Liver (tissue), 9 donors: Measurements from ENCODE around the gene STN1. TPM values are rescaled to one million over a fixed set of nuclear protein-coding genes. Genes with fewer than 3 reads are reported as not detected.
A peak's percentile ranks its signal among the peaks of the same experiment; 100 is the strongest.

Experiments used
- DNase-seq: peaks from one replicate; pipeline ENCODE4 v3.0.0-alpha.2; 2017; ENCODE audit warnings: low spot score
- H3K27ac ChIP-seq, 2 donors: one replicate each; pipeline ENCODE4 v1.7.0; 2013; ENCODE audit warnings: inconsistent platforms in 2 of 2, low read length in 2 of 2, control low read depth in 1 of 2, low read depth in 1 of 2, mild to moderate bottlenecking in 1 of 2
- H3K27me3 ChIP-seq, 4 donors: one replicate each; pipeline versions ENCODE4 v1.6.1 to v1.7.0; 2013; ENCODE audit warnings: low read length in 3 of 4, inconsistent platforms in 1 of 4, mild to moderate bottlenecking in 1 of 4, moderate library complexity in 1 of 4; ENCODE audit not compliant: control insufficient read depth in 4 of 4, insufficient read depth in 4 of 4
- H3K36me3 ChIP-seq, 4 donors: one replicate each; pipeline versions ENCODE4 v1.6.1 to v1.7.0; 2013; ENCODE audit warnings: low read length in 3 of 4, mild to moderate bottlenecking in 3 of 4, low read depth in 1 of 4, moderate library complexity in 1 of 4; ENCODE audit not compliant: control insufficient read depth in 4 of 4, insufficient read depth in 3 of 4
- H3K4me1 ChIP-seq, 4 donors: one replicate each; pipeline versions ENCODE4 v1.6.1 to v1.7.0; 2013; ENCODE audit warnings: low read length in 3 of 4, mild to moderate bottlenecking in 3 of 4, moderate library complexity in 1 of 4; ENCODE audit not compliant: control insufficient read depth in 4 of 4, insufficient read depth in 4 of 4
- H3K4me3 ChIP-seq, 3 donors: one replicate each; pipeline versions ENCODE4 v1.6.1 to v1.7.0; 2013; ENCODE audit warnings: low read length in 3 of 3, control low read depth in 1 of 3, low read depth in 1 of 3, mild to moderate bottlenecking in 1 of 3
- H3K9ac ChIP-seq, 2 donors: one replicate each; pipeline ENCODE4 v1.7.0; 2013; ENCODE audit warnings: low read length in 2 of 2, mild to moderate bottlenecking in 2 of 2, moderate library complexity in 2 of 2, control low read depth in 1 of 2, low read depth in 1 of 2
- H3K9me3 ChIP-seq, 4 donors: one replicate each; pipeline versions ENCODE4 v1.6.1 to v1.7.0; 2013; ENCODE audit warnings: low read length in 3 of 4; ENCODE audit not compliant: control insufficient read depth in 4 of 4
- EGR1 ChIP-seq, 2 donors: IDR thresholded peaks; 2 replicates each; pipeline ENCODE4 v1.6.1; 2016 to 2018; ENCODE audit warnings: antibody characterized with exemption in 2 of 2, low read depth in 2 of 2
- FOXA1 ChIP-seq: IDR thresholded peaks from 2 replicates; pipeline ENCODE4 v1.6.1; 2016; ENCODE audit warnings: antibody characterized with exemption
- GABPA ChIP-seq, 2 donors: IDR thresholded peaks in 1 of 2; conservative IDR thresholded peaks in 1 of 2; 2 replicates each; pipeline ENCODE4 v1.6.1; 2016; ENCODE audit warnings: antibody characterized with exemption in 2 of 2, mild to moderate bottlenecking in 1 of 2, moderate library complexity in 1 of 2
- HNF4A ChIP-seq, 2 donors: conservative IDR thresholded peaks; 2 replicates each; pipeline ENCODE4 v1.6.1; 2016; ENCODE audit warnings: antibody characterized with exemption in 2 of 2, mild to moderate bottlenecking in 2 of 2
- HNF4G ChIP-seq: IDR thresholded peaks from 2 replicates; pipeline ENCODE4 v1.6.1; 2016; ENCODE audit warnings: antibody characterized with exemption
- JUND ChIP-seq, 2 donors: IDR thresholded peaks; 2 replicates each; pipeline ENCODE4 v1.6.1; 2016; ENCODE audit warnings: antibody characterized with exemption in 2 of 2
- NR2F2 ChIP-seq: IDR thresholded peaks from 2 replicates; pipeline ENCODE4 v1.6.1; 2016; ENCODE audit warnings: antibody characterized with exemption
- RAD21 ChIP-seq, 2 donors: IDR thresholded peaks; 2 replicates each; pipeline ENCODE4 v1.6.1; 2016; ENCODE audit warnings: antibody characterized with exemption in 2 of 2, mild to moderate bottlenecking in 2 of 2
- RXRA ChIP-seq, 2 donors: IDR thresholded peaks; 2 replicates each; pipeline ENCODE4 v1.6.1; 2017 to 2018; ENCODE audit warnings: antibody characterized with exemption in 2 of 2, mild to moderate bottlenecking in 1 of 2
- SP1 ChIP-seq: IDR thresholded peaks from 2 replicates; pipeline ENCODE4 v1.6.1; 2018; ENCODE audit warnings: antibody characterized with exemption, mild to moderate bottlenecking
- TAF1 ChIP-seq: conservative IDR thresholded peaks from 2 replicates; pipeline ENCODE4 v1.6.1; 2016; ENCODE audit warnings: antibody characterized with exemption, mild to moderate bottlenecking
- YY1 ChIP-seq: IDR thresholded peaks from 2 replicates; pipeline ENCODE4 v1.6.1; 2016; ENCODE audit warnings: antibody characterized with exemption, mild to moderate bottlenecking
- WGBS: extraction: QIAGEN DNeasy Blood & Tissue Kit; methylation state at CpG from one replicate; pipeline ENCODE4 v1.1.7; 2013; 5-methylcytosine and 5-hydroxymethylcytosine counted together
- polyA plus RNA-seq, 2 donors: library from polyadenylated mRNA; stranded (reverse) in 1 of 2; unstranded in 1 of 2; fragments of 200-250 nt in 1 of 2; fragments of >200 nt in 1 of 2; fragmentation: Nextera tagmentation in 1 of 2; extraction: Ambion mirVana in 1 of 2; gene quantifications; one replicate each; pipeline versions ENCODE4 v1.2.1 to v1.2.3, GENCODE V29; 2013 to 2015
- total RNA-seq, 2 donors: library from RNA; depleted of rRNA; stranded (reverse); fragments of >200 nt; gene quantifications; one replicate each; pipeline ENCODE4 v1.2.3, GENCODE V29; 2014
- TF ChIP-seq, protein P1 (sequence below): IDR thresholded peaks from 2 replicates; pipeline ENCODE4 v1.6.1; 2016; ENCODE audit warnings: antibody characterized with exemption
- TF ChIP-seq, protein P2 (sequence below): IDR thresholded peaks from 2 replicates; pipeline ENCODE4 v1.6.1; 2016; ENCODE audit warnings: antibody characterized with exemption
- TF ChIP-seq, protein P3 (sequence below): fragments of 150-350 bp; IDR thresholded peaks from 2 replicates; pipeline ENCODE4 v1.5.1; 2017; ENCODE audit warnings: improper control_type of control experiment, low read depth, low read length; ENCODE audit not compliant: missing input control
- donor health status: healthy.
- donor health status: healthy.
- donor health status: healthy.
- donor health status: healthy.
- donor health status: healthy.

The STN1 gene
- total and polyA plus RNA-seq, 4 donors, result 6.9 to 12.9 (median 8.0) TPM

DNA sequence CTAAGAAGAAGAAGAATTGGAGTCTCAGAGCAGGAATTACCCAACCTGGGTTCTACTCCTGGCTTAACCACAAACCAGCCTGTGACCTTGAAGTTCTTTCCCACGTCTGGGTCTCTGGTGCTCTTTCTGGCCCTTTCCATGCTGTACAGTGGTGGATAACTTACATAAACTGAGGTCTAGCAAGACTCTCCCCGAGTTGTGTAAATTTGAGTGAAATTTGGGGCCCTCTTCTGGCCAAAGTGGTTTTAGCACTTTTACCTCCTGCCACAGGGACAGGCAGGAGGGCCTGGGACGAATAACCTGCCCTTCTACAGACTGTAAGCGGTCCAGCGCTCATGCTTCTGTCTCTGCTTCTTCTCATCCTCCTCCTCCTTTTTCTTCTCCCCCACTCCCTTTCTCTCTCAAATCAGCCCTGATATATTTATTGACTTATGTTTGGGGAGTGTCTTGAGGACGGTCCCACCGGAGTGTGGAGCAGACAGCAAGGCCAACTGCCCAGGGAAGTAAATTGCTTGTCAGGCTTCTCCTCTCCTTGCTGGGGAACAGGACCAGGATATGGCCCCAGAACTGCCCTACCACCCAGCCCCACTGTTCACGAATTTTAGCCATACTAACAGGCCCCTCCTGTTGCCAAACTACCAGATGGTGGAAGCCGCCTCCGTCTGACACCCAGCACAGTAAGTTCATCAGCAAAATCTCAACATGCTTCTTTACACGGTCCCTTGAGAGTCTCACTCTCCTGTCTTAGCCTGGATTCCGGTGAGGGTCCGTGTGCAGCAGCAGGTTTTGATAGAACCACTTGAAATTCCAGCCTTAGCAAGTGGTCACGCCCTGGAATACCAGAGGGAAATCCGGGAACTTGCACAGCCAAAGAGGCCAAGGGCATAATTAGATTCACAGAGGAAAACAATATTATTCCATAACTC lies 58.6 kb downstream of the STN1 start:
- H3K9ac ChIP-seq, result no peak overlapping the region
- peaks cover 2 to 19% (median 15%) of the 10 kb centered on the region in 4 donors for H3K4me1 ChIP-seq
- no peaks in the 10 kb centered on the region for H3K27me3 ChIP-seq
- no peak overlapping the region for H3K4me3 ChIP-seq
- H3K27ac ChIP-seq, result no peak overlapping the region
- no peaks in the 10 kb centered on the region for H3K36me3 ChIP-seq
- 61% methylated on average over 15 of the region's 15 CpGs for WGBS
- TF ChIP-seq, protein P1, sequence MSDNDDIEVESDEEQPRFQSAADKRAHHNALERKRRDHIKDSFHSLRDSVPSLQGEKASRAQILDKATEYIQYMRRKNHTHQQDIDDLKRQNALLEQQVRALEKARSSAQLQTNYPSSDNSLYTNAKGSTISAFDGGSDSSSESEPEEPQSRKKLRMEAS, result no peak
- TF ChIP-seq FOXA1 (no peak), TAF1 (no peak), HNF4A (conservative IDR thresholded peaks at IDR 0.05) (no peak), RAD21 (IDR thresholded peaks at IDR 0.05) (peak; percentile 90 to 94), SP1 (no peak), NR2F2 (no peak), JUND (IDR thresholded peaks at IDR 0.05) (no peak)
- TF ChIP-seq, protein P2, sequence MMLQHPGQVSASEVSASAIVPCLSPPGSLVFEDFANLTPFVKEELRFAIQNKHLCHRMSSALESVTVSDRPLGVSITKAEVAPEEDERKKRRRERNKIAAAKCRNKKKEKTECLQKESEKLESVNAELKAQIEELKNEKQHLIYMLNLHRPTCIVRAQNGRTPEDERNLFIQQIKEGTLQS, result no peak
- TF ChIP-seq, protein P3, sequence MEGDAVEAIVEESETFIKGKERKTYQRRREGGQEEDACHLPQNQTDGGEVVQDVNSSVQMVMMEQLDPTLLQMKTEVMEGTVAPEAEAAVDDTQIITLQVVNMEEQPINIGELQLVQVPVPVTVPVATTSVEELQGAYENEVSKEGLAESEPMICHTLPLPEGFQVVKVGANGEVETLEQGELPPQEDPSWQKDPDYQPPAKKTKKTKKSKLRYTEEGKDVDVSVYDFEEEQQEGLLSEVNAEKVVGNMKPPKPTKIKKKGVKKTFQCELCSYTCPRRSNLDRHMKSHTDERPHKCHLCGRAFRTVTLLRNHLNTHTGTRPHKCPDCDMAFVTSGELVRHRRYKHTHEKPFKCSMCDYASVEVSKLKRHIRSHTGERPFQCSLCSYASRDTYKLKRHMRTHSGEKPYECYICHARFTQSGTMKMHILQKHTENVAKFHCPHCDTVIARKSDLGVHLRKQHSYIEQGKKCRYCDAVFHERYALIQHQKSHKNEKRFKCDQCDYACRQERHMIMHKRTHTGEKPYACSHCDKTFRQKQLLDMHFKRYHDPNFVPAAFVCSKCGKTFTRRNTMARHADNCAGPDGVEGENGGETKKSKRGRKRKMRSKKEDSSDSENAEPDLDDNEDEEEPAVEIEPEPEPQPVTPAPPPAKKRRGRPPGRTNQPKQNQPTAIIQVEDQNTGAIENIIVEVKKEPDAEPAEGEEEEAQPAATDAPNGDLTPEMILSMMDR, result peak; percentile 75
- no peaks in the 10 kb centered on the region for H3K9me3 ChIP-seq
- peak; percentile 63 for DNase-seq

DNA sequence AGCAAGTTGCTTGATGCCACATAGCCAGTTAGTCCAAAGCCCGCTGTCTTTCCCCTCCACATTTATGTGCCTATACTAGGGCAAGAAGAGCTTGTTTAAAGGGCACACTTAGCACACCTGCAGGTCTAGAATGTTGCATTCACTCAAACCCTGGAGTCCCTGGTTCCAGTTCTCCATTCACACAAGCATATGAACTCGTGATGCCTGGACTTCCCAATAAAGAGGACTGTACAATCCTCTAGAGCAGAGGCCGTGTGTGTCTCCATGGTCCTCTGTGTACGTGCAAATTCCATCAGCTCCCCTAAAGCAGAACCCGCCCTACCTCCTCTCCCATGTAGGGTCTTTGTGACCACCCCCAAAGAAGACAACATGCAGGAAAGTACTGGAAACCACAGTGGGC lies 59.6 kb downstream of the STN1 start:
- Histone ChIP-seq H3K4me1 (peaks cover 2 to 29% (median 25%) of the 10 kb centered on the region in 4 donors), H3K9ac (no peak overlapping the region), H3K36me3 (no peaks in the 10 kb centered on the region), H3K9me3 (no peaks in the 10 kb centered on the region), H3K4me3 (no peak overlapping the region), H3K27ac (no peak overlapping the region), H3K27me3 (no peaks in the 10 kb centered on the region)
- 93% methylated on average over 5 of the region's 5 CpGs for WGBS
- no peak for DNase-seq
- TF ChIP-seq FOXA1 (no peak), RXRA (IDR thresholded peaks at IDR 0.05) (no peak), HNF4A (conservative IDR thresholded peaks at IDR 0.05) (no peak), GABPA (IDR thresholded peaks at IDR 0.05 in 1 of 2, conservative IDR thresholded peaks at IDR 0.05 in 1 of 2) (no peak), EGR1 (IDR thresholded peaks at IDR 0.05; ENCODE audit: low read depth in 2 of 2) (no peak), RAD21 (IDR thresholded peaks at IDR 0.05) (no peak), YY1 (no peak), HNF4G (no peak), TAF1 (no peak)
- TF ChIP-seq, protein P1, result no peak
- TF ChIP-seq, protein P2, result no peak
